ENCODE measurements around the gene CORIN.

Gene CORIN

GRCh38 chr4:47572981-47573380 is 264.9 kb downstream of the CORIN start:
- TF ChIP-seq, protein P1, sequence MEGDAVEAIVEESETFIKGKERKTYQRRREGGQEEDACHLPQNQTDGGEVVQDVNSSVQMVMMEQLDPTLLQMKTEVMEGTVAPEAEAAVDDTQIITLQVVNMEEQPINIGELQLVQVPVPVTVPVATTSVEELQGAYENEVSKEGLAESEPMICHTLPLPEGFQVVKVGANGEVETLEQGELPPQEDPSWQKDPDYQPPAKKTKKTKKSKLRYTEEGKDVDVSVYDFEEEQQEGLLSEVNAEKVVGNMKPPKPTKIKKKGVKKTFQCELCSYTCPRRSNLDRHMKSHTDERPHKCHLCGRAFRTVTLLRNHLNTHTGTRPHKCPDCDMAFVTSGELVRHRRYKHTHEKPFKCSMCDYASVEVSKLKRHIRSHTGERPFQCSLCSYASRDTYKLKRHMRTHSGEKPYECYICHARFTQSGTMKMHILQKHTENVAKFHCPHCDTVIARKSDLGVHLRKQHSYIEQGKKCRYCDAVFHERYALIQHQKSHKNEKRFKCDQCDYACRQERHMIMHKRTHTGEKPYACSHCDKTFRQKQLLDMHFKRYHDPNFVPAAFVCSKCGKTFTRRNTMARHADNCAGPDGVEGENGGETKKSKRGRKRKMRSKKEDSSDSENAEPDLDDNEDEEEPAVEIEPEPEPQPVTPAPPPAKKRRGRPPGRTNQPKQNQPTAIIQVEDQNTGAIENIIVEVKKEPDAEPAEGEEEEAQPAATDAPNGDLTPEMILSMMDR (conservative IDR thresholded peaks at IDR 0.05; ENCODE audit: control insufficient read depth, insufficient read depth, low read depth, low read length) = no peak
- DNase-seq (ENCODE audit: low read depth) = no peak
- no peak overlapping the region for H3K4me3 ChIP-seq (ENCODE audit: control insufficient read depth, low read depth, low read length)

- no peak overlapping the region for H3K4me3 ChIP-seq (ENCODE audit: control insufficient read depth, low read depth, low read length)
- no peak for DNase-seq (ENCODE audit: low read depth)
- TF ChIP-seq, protein P1 (conservative IDR thresholded peaks at IDR 0.05; ENCODE audit: control insufficient read depth, insufficient read depth, low read depth, low read length) = no peak
Observed at GRCh38 chr4:47570816-47571215, 267.1 kb downstream of the CORIN start.

- DNase-seq (ENCODE audit: low read depth) = no peak
- TF ChIP-seq, protein P1 (conservative IDR thresholded peaks at IDR 0.05; ENCODE audit: control insufficient read depth, insufficient read depth, low read depth, low read length) = no peak
- no peak overlapping the region for H3K4me3 ChIP-seq (ENCODE audit: control insufficient read depth, low read depth, low read length)
Observed at GRCh38 chr4:47567511-47567910, 270.4 kb downstream of the CORIN start.

GRCh38 chr4:47566969-47567368 is 270.9 kb downstream of the CORIN start:
- H3K4me3 ChIP-seq (ENCODE audit: control insufficient read depth, low read depth, low read length) = no peak overlapping the region
- TF ChIP-seq, protein P1 (conservative IDR thresholded peaks at IDR 0.05; ENCODE audit: control insufficient read depth, insufficient read depth, low read depth, low read length) = no peak
- DNase-seq (ENCODE audit: low read depth) = no peak

GRCh38 chr4:47566566-47566965 is 271.3 kb downstream of the CORIN start:
- TF ChIP-seq, protein P1 (conservative IDR thresholded peaks at IDR 0.05; ENCODE audit: control insufficient read depth, insufficient read depth, low read depth, low read length) = no peak
- no peak overlapping the region for H3K4me3 ChIP-seq (ENCODE audit: control insufficient read depth, low read depth, low read length)
- no peak for DNase-seq (ENCODE audit: low read depth)

DNA sequence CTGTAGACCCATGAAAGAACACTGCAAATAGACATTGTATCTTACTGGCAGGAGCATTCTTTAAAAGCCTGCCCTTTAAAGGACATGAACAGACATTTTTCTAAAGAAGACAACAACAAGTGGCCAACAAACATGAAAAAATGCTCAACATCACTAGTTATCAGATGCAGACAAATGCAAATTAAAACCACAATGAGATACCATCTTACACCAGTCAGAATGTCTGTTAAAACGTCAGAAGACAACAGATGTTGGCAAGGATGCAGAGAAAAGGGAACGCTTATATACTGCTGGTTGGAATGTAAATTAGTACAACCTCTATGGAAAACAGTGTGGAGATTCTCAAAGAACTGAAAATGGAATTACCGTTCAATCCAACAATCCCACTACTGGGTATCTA is 275.6 kb downstream of the CORIN start:
- no peak for DNase-seq (ENCODE audit: low read depth)
- no peak overlapping the region for H3K4me3 ChIP-seq (ENCODE audit: control insufficient read depth, low read depth, low read length)
- TF ChIP-seq, protein P1 (conservative IDR thresholded peaks at IDR 0.05; ENCODE audit: control insufficient read depth, insufficient read depth, low read depth, low read length) = no peak

DNA sequence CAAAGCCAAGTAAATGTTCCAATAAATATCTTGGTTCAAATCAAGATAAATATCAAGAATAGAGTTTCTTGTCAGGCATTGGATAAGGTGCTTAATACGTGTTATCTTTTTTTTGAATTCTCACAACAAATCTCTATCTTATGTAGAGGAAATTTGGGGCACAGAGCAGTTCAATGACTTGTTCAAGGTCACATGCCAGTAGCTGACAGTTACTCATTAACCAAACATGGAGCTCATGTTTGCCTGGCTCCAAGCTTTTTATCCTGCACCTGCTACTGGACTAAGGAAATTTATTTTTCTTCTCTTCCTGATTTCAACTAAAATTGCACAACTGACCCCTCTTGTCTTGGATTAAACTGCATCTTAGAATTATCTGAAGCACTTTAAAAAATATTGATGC is 276.5 kb downstream of the CORIN start:
- TF ChIP-seq, protein P1 (conservative IDR thresholded peaks at IDR 0.05; ENCODE audit: control insufficient read depth, insufficient read depth, low read depth, low read length) = no peak
- DNase-seq (ENCODE audit: low read depth) = no peak
- H3K4me3 ChIP-seq (ENCODE audit: control insufficient read depth, low read depth, low read length) = no peak overlapping the region
